ENCODE results near the gene IFNL4.
A peak's percentile ranks its signal among the peaks of the same experiment; 100 is the strongest.
"Not testable (repeated sequence)": the region's sequence is repeated elsewhere in the genome, so short reads cannot be mapped to it uniquely, and the experiment has no call there.

IFNL4 gene

GRCh38 chr19:39282021-39282420, 33.4 kb upstream of the IFNL4 start:
- H3K4me3 ChIP-seq (replicated peaks; ENCODE audit: low read depth, low read length): no peak overlapping the region
- TF ChIP-seq CTCF (IDR thresholded peaks at IDR 0.05; ENCODE audit: low read length, missing control alignments): no peak
- DNase-seq (ENCODE audit: low read depth): no peak

GRCh38 chr19:39277598-39277997, 28.9 kb upstream of the IFNL4 start:
- no peak overlapping the region for H3K4me3 ChIP-seq (replicated peaks; ENCODE audit: low read depth, low read length)
- no peak for TF ChIP-seq CTCF (IDR thresholded peaks at IDR 0.05; ENCODE audit: low read length, missing control alignments)
- DNase-seq (ENCODE audit: low read depth): peak; percentile 18

GRCh38 chr19:39276740-39277139, 28.1 kb upstream of the IFNL4 start:
- H3K4me3 ChIP-seq (replicated peaks; ENCODE audit: low read depth, low read length): no peak overlapping the region
- no peak for DNase-seq (ENCODE audit: low read depth)

GRCh38 chr19:39275578-39275977, 26.9 kb upstream of the IFNL4 start:
- no peak for TF ChIP-seq CTCF (IDR thresholded peaks at IDR 0.05; ENCODE audit: low read length, missing control alignments)
- no peak for DNase-seq (ENCODE audit: low read depth)
- H3K4me3 ChIP-seq (replicated peaks; ENCODE audit: low read depth, low read length): no peak overlapping the region

More at GRCh38 chr19:39276740-39277139, 28.1 kb upstream of the IFNL4 start:
- no peak for TF ChIP-seq CTCF (IDR thresholded peaks at IDR 0.05; ENCODE audit: low read length, missing control alignments)

- not testable (repeated sequence) for DNase-seq (ENCODE audit: low read depth); H3K4me3 ChIP-seq (replicated peaks; ENCODE audit: low read depth, low read length)
Observed at GRCh38 chr19:39273859-39274258, 25.2 kb upstream of the IFNL4 start.

- H3K4me3 ChIP-seq (replicated peaks; ENCODE audit: low read depth, low read length): no peak overlapping the region
- DNase-seq (ENCODE audit: low read depth): peak; percentile 10
- no peak for TF ChIP-seq CTCF (IDR thresholded peaks at IDR 0.05; ENCODE audit: low read length, missing control alignments)
Observed at GRCh38 chr19:39270036-39270871, 21.6 kb upstream of the IFNL4 start.

- DNase-seq (ENCODE audit: low read depth); H3K4me3 ChIP-seq (replicated peaks; ENCODE audit: low read depth, low read length): not testable (repeated sequence)
Observed at GRCh38 chr19:39269369-39269768, 20.7 kb upstream of the IFNL4 start.

- not testable (repeated sequence) for H3K4me3 ChIP-seq (replicated peaks; ENCODE audit: low read depth, low read length); DNase-seq (ENCODE audit: low read depth)
Observed at GRCh38 chr19:39268531-39269223, 20.0 kb upstream of the IFNL4 start.

- DNase-seq (ENCODE audit: low read depth); H3K4me3 ChIP-seq (replicated peaks; ENCODE audit: low read depth, low read length): not testable (repeated sequence)
Observed at GRCh38 chr19:39268085-39268484, 19.4 kb upstream of the IFNL4 start, which contains the start of gene IFNL2. Gene IFNL2, plus strand, starts transcription at chr19:39268396. Its CDS starts 173 bp downstream, at chr19:39268569.

All from fibroblast of pulmonary artery (primary cell).